GM19193 (cell line): ENCODE results near the gene SLC4A4.

Experiments used
- POLR2A ChIP-seq: IDR thresholded peaks from 4 replicates; pipeline ENCODE4 v1.6.1; 2011; ENCODE audit not compliant: insufficient read depth, insufficient read length; ENCODE audit errors: extremely low read depth

Gene SLC4A4

DNA sequence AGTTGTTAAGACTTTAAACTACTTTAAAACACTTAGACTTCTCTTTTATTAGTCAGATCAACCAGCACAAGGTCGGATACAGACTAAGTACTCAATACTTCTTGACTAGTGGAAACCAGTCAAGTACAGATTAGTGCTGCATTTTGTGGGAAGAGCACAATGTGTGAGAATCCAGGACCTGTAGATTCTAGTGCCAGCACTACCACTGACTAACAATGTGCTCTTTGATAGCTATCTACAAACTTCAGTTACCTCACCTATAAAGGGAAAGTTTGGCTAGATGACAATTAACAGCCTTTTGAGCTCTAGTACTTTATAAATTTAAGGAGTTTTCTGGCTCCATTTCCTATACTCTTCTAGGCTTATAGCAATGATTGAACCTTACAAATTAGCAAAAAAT lies 181.5 kb downstream of the SLC4A4 start:
- no peak for TF ChIP-seq POLR2A

DNA sequence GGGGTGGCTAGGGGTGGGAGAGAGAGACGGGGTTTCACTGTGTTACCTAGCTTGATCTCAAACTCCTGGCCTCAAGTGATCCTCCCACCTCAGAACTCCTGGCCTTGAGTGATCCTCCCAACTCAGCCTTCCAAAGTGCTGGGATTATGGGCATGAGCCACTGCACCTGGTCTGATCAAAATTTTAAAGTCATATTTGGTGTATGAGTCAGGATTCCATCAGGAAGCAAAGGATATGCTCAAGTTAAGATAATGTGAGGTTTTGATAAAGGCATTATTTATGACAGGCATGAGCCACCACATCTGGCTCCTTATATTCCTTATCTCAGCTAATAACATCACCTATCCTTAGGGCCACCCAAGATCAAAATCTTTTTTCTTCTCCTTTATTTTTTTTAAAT lies 182.0 kb downstream of the SLC4A4 start:
- no peak for TF ChIP-seq POLR2A

DNA sequence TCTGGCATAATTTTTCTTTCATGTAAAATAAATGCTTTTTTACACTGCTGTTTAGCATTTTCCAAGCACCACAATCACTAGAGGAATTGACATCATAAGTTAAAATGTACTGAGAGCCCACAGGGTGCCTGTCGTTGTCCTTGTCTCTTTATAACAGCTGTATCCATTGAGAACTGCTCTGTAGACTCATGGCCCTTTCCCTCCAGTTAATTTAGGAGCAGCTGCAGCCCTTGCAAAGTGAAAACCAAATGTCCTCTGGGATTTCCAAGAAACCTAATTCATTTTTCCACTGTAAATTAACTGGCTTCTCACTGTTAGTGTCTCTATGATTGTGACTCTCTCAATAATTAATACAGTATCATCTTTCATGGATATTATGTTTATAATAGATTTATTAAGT lies 185.9 kb downstream of the SLC4A4 start:
- TF ChIP-seq POLR2A = no peak

DNA sequence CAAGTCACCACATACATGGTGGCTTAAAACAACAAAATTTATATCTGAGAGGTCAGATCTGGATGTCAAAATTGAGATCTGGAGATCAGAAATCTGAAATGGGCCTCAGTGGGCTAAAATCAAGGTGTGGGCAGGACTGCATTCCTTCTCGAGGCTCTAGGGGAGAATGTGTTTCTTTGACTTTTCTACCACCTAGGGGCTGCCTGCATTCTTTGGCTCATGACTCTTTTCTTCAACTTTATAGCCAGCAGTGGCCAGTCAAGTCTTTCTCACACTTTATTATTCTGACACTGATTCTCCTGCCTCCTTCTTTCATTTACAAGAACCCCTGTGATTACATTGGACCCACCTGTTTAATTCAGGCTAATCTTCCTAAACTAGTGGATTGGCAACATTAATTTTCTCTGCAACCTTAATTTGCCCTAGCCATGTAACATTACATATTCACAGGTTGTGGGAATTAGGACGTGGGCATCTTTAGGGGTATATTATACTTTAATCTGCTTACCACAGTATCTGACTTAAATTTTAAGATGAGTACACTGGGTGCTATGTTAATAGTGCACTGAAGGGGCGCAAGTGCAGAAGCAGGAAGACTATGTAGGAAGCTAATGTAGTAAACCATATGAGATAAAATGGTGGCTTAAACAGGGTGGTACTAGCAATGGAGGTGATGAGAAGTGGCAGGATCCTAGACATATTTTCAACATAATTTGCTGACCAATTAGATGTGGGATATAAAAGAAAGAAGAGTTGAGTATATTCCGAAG lies 188.0 kb downstream of the SLC4A4 start:
- no peak for TF ChIP-seq POLR2A

GRCh38 chr4:71532407-71532806 lies 193.6 kb downstream of the SLC4A4 start:
- TF ChIP-seq POLR2A = no peak

DNA sequence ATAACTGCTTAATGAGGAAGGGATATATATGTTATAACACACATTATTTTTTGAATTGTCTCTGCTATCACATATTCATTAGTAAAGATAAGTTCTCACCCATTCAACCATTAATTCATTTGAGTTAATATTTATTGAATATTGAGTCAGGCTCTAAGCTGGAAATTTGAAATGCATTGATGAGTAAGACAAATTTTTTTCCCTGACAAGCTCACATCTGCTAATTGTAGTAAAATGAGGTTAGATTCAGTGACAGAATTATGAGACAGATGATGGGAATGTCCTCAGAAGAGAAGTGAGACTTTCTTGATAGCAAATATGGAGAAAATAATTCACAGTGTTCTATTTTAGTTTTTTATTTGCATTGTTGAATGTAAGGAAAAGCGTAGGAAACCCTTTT lies 194.3 kb downstream of the SLC4A4 start:
- TF ChIP-seq POLR2A = no peak

DNA sequence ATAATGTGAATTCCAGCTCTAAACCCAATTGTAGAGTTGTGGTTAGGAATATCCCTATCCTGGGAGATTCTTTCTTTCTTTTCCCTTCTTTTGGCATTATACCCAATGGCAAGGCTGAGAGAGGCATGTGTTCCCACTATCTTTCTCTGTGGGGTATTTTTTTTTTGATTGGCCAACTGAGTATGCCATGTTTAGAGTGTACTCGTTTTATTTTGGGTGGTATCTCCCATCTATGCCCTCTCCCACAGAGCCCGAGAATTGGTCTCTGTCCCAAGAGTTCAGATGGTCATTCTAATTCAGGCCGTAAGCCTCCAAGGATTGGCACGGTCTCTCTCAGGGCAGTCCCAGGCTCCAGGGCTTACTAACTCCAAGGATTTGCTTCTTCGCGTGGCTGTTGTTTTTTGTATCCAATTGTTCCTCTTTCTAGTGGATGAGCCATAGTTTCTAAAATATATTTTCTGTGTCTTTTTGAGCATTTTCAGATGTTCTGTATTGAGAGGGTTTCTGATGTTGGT lies 198.8 kb downstream of the SLC4A4 start:
- no peak for TF ChIP-seq POLR2A

DNA sequence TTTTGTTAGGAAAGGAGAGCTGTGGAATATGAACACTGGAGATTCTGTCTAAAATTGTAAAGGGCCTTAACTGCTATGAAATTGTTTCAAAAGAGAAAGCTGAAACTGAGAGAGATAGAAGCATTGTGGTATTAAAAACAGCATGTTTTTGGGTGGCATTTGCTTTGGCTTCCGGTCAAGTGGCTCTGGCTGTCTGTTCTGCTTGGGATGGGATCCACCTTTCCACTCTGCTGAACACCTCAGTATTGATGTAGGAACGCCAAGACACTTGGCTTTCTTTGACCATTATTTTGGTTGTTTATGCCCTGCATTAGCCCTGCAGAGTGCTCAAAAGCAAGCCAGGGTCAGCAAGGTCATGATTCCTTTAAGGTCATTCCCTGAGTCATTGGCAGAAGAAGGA lies 199.7 kb downstream of the SLC4A4 start:
- TF ChIP-seq POLR2A = no peak

DNA sequence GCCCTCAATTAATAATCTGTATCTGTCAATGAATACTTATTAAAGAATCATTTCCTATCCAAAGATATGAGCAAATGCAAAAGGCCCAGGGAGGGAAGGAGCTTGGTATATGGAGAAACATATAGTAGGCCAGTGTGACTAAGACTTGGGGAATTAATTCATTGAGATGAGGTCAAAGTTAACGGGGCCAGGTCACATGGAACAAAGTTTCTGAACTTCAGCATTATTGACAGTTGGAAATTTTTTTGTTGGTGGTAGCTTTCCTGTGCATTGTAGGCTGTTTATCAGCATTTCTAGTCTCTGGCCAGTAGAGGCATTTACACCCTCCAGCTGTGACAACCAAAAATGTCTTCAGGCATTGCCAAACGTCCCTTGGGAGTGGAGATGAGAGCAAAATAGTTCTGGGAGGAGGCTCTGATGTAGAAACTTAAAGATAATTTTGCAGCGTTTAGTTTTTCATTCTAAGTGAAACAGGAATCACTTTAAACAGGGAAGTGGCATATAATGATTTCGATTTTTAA lies 202.0 kb downstream of the SLC4A4 start:
- TF ChIP-seq POLR2A = no peak

GRCh38 chr4:71541541-71541940 lies 202.7 kb downstream of the SLC4A4 start:
- no peak for TF ChIP-seq POLR2A

- no peak for TF ChIP-seq POLR2A
Measured at GRCh38 chr4:71545168-71545567, 206.3 kb downstream of the SLC4A4 start.

DNA sequence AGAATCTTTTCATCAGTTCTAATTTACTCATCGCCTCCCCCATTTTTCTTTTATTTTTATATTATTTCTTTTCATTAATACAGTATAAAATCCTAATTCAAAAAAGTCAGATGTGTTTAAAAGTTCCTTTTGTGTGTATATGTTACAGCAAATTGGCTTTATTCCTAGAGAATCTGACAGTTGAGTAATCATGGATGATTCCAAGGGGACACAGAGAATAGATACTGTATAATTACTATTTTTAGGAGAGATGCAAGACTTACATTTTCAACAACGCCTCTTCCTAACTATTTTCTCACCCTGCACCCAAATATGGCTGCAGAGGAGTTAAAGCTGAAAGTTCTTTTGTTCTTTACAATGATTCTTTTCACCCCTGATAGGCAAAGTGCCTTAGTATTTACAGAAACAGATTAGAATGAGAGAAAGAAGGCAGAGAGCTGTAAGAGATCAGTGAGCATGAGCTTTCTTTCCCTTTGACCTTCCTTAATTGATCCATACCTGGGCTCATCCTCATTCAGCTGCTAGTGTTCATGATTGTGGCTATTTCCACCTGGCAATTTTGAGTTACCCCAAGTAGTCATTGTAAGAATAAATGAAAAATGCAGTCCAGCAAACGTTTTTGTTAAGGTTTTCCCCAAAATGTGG lies 210.8 kb downstream of the SLC4A4 start:
- TF ChIP-seq POLR2A = no peak

DNA sequence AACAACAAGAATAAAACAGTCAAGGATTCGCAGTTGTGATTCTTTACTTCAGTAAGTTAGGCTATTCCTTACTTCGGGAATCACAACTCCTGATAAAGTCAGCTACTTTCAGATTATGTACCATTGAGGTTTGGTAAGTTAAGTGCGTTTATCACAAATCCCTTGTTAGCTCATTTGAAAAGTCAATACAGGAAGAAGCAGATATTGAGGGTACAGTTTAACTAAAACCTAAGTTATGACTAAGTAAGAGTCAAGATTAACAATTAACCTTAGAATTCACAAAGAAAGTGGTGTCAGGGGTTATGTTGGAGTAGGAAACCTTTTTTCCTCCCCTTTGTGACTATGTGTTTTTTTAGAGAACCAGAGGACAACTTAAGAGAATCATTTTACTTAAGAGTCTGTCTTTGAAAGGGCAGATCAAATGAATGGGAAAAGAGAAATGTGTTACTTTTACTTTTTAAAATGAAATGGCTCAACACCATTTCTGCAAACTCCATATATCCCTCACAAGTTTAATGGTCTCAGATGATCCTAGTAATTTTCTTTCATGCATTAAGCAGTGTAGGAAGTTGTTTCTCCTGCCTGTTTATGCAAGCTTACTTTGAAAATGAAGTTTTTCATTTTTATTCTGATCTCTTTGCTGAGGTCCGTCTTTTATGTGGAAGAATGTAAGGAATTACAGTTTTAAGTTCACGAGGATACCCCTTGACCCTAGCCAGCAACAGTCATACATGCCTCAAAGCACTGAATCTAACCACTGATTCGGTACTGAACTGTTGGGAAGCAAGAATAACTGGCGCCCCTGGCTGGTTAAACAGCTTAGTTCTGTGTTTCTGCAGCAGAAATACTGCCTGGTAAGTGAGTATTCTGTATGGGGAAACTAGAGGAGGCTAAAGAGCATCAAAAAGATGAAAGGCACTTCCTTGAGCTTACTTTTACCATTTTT lies 211.7 kb downstream of the SLC4A4 start:
- TF ChIP-seq POLR2A = no peak

- TF ChIP-seq POLR2A = no peak
Measured at GRCh38 chr4:71553605-71554004, 214.8 kb downstream of the SLC4A4 start.

DNA sequence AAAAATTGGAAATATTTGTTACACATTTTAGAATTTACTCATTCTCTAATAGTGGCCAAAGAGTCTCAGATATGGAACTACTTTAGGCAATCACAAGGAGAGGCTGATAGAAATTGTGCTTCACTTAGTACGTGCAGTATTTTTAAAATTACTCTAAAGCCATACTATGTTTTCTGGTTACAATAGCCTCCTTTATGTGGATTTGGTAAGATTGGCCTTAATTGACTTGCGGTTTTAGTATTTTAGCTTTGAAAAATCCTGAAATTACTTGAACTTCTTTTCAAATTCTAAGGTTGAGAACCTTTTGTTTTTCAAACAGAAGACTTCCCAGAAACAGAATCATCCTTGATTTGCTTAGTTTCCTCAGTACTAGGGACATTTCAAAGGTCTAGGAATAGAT lies 215.2 kb downstream of the SLC4A4 start:
- no peak for TF ChIP-seq POLR2A
